H9 (cell line): Measurements from ENCODE around the gene SNTN. TPM values are rescaled to one million over a fixed set of nuclear protein-coding genes. Genes with fewer than 3 reads are reported as not detected.

Source experiments
- DNase-seq: peaks from one replicate; pipeline ENCODE4 v3.0.0-alpha.2; 2017
- H2AFZ ChIP-seq: one replicate; pipeline ENCODE4 v1.6.1; 2013; ENCODE audit warnings: mild to moderate bottlenecking, low read length, control low read depth, moderate library complexity
- H2AK5ac ChIP-seq: 2 replicates; pipeline ENCODE4 v1.6.1; 2013; ENCODE audit warnings: low read length, control low read depth, mixed read lengths; ENCODE audit not compliant: insufficient read length
- H2BK120ac ChIP-seq: one replicate; pipeline ENCODE4 v1.6.1; 2013; ENCODE audit warnings: low read depth, mild to moderate bottlenecking, low read length, control low read depth, inconsistent platforms; ENCODE audit not compliant: poor library complexity, severe bottlenecking
- H2BK12ac ChIP-seq: 2 replicates; pipeline ENCODE4 v1.6.1; 2013; ENCODE audit warnings: low read length, control low read depth, mixed read lengths, low read depth; ENCODE audit not compliant: insufficient read length
- H2BK15ac ChIP-seq: 2 replicates; pipeline ENCODE4 v1.6.1; 2013; ENCODE audit warnings: low read depth, low read length, control low read depth
- H2BK20ac ChIP-seq: one replicate; pipeline ENCODE4 v1.6.1; 2013; ENCODE audit warnings: low read depth, mild to moderate bottlenecking, low read length, control low read depth, inconsistent platforms; ENCODE audit not compliant: poor library complexity, severe bottlenecking
- H2BK5ac ChIP-seq: 2 replicates; pipeline ENCODE4 v1.6.1; 2013; ENCODE audit warnings: low read length, control low read depth, mixed read lengths; ENCODE audit not compliant: insufficient read length
- H3K14ac ChIP-seq: 2 replicates; pipeline ENCODE4 v1.6.1; 2013; ENCODE audit warnings: low read length, control low read depth; ENCODE audit not compliant: insufficient read depth
- H3K18ac ChIP-seq: 2 replicates; pipeline ENCODE4 v1.6.1; 2013; ENCODE audit warnings: low read depth, mild to moderate bottlenecking, mixed read lengths, low read length, control low read depth; ENCODE audit not compliant: insufficient read length
- H3K23ac ChIP-seq: 2 replicates; pipeline ENCODE4 v1.6.1; 2013; ENCODE audit warnings: low read length, control low read depth, mixed read lengths, low read depth; ENCODE audit not compliant: insufficient read length
- H3K23me2 ChIP-seq: 2 replicates; pipeline ENCODE4 v1.6.1; 2013; ENCODE audit warnings: low read depth, mild to moderate bottlenecking, mixed read lengths, low read length, control low read depth; ENCODE audit not compliant: insufficient read length, poor library complexity, severe bottlenecking
- H3K27ac ChIP-seq: 2 replicates; pipeline ENCODE4 v1.5.1; 2013; ENCODE audit warnings: low read length, control low read depth, mixed read lengths, low read depth; ENCODE audit not compliant: insufficient read length
- H3K27me3 ChIP-seq: 2 replicates; pipeline ENCODE4 v1.6.1; 2013; ENCODE audit warnings: low read length, control low read depth, inconsistent platforms; ENCODE audit not compliant: insufficient read depth
- H3K4ac ChIP-seq: 2 replicates; pipeline ENCODE4 v1.6.1; 2013; ENCODE audit warnings: low read depth, mild to moderate bottlenecking, control low read depth, inconsistent platforms, low read length, moderate library complexity
- H3K4me1 ChIP-seq: 2 replicates; pipeline ENCODE4 v1.6.1; 2013; ENCODE audit warnings: low read length, control low read depth, inconsistent platforms; ENCODE audit not compliant: insufficient read depth
- H3K4me2 ChIP-seq: 2 replicates; pipeline ENCODE4 v1.6.1; 2013; ENCODE audit warnings: low read length, control low read depth, mixed read lengths; ENCODE audit not compliant: insufficient read length, insufficient read depth
- H3K56ac ChIP-seq: 2 replicates; pipeline ENCODE4 v1.6.1; 2013; ENCODE audit warnings: low read depth, mild to moderate bottlenecking, mixed read lengths, low read length, control low read depth; ENCODE audit not compliant: insufficient read length
- H3K79me1 ChIP-seq: 2 replicates; pipeline ENCODE4 v1.6.1; 2013; ENCODE audit warnings: low read depth, mild to moderate bottlenecking, moderate library complexity, low read length, control low read depth, inconsistent platforms; ENCODE audit not compliant: insufficient read depth, poor library complexity, severe bottlenecking
- H3K79me2 ChIP-seq: 2 replicates; pipeline ENCODE4 v1.6.1; 2013; ENCODE audit warnings: low read length, control low read depth, inconsistent platforms; ENCODE audit not compliant: insufficient read depth
- H3K9ac ChIP-seq: 2 replicates; pipeline ENCODE4 v1.6.1; 2013; ENCODE audit warnings: low read length, control low read depth, mixed read lengths; ENCODE audit not compliant: insufficient read length; ENCODE audit errors: extremely low read depth
- H3K9me3 ChIP-seq: one replicate; pipeline ENCODE4 v1.6.1; 2013; ENCODE audit warnings: low read depth, low read length, inconsistent platforms; ENCODE audit not compliant: control insufficient read depth
- H3T11ph ChIP-seq: one replicate; pipeline ENCODE4 v1.6.1; 2013; ENCODE audit warnings: mild to moderate bottlenecking, low read length, control low read depth, inconsistent platforms
- H4K20me1 ChIP-seq: one replicate; pipeline ENCODE4 v1.6.1; 2013; ENCODE audit not compliant: control insufficient read depth, insufficient read length, insufficient read depth
- H4K5ac ChIP-seq: 2 replicates; pipeline ENCODE4 v1.6.1; 2013; ENCODE audit warnings: low read depth, mild to moderate bottlenecking, mixed read lengths, low read length, control low read depth; ENCODE audit not compliant: insufficient read length
- H4K8ac ChIP-seq: replicated peaks from 2 replicates; pipeline ENCODE4 v1.6.1; 2013; ENCODE audit warnings: low read length, control low read depth, mixed read lengths, low read depth; ENCODE audit not compliant: insufficient read length
- H4K91ac ChIP-seq: 2 replicates; pipeline ENCODE4 v1.6.1; 2013; ENCODE audit warnings: low read depth, mild to moderate bottlenecking, moderate library complexity, mixed read lengths, low read length, control low read depth; ENCODE audit not compliant: insufficient read length
- H3K27ac Mint-ChIP-seq, 3 experiments: 2 replicates in 2 of 3; 3 replicates in 1 of 3; pipeline ENCODE4 v1.8.0; 2020 to 2021; ENCODE audit warnings: mixed read lengths in 3 of 3, mild to moderate bottlenecking in 1 of 3, moderate library complexity in 1 of 3
- H3K27me3 Mint-ChIP-seq: 2 replicates; pipeline ENCODE4 v1.8.0; 2021; ENCODE audit warnings: low read depth, mild to moderate bottlenecking, moderate library complexity, mixed read lengths
- H3K36me3 Mint-ChIP-seq, 3 experiments: 2 replicates in 2 of 3; 3 replicates in 1 of 3; pipeline ENCODE4 v1.8.0; 2020 to 2021; ENCODE audit warnings: low read depth in 3 of 3, mixed read lengths in 3 of 3; ENCODE audit not compliant: insufficient read depth in 1 of 3
- H3K4me1 Mint-ChIP-seq, 2 experiments: 2 replicates each; pipeline ENCODE4 v1.8.0; 2020; ENCODE audit warnings: mixed read lengths in 2 of 2
- H3K4me3 Mint-ChIP-seq, 2 experiments: 2 replicates in 1 of 2; 3 replicates in 1 of 2; pipeline ENCODE4 v1.8.0; 2020 to 2021; ENCODE audit warnings: mild to moderate bottlenecking in 2 of 2, mixed read lengths in 2 of 2, moderate library complexity in 1 of 2
- H3K9me3 Mint-ChIP-seq, 2 experiments: 2 replicates in 1 of 2; 3 replicates in 1 of 2; pipeline ENCODE4 v1.8.0; 2020; ENCODE audit warnings: mild to moderate bottlenecking in 2 of 2, mixed read lengths in 2 of 2, moderate library complexity in 1 of 2
- CTCF ChIP-seq: fragments of 200-600 bp; sonication (generic); conservative IDR thresholded peaks from 3 replicates; pipeline ENCODE4 v1.8.0; 2021; ENCODE audit warnings: antibody characterized with exemption, mild to moderate bottlenecking
- WGBS: extraction: QIAGEN DNeasy Blood & Tissue Kit; methylation state at CpG from one replicate; pipeline ENCODE4 v1.1.7; 2013; ENCODE audit warnings: missing lambda C conversion rate, low lambda C conversion rate, mixed read lengths; ENCODE audit not compliant: insufficient read length; ENCODE audit errors: extremely low coverage; 5-methylcytosine and 5-hydroxymethylcytosine counted together
- total RNA-seq: library from RNA; stranded (reverse); gene quantifications from 2 replicates; pipeline ENCODE4 v1.2.1, GENCODE V29; 2021

SNTN gene
- total RNA-seq, 1 experiment from 2014 or later, result not detected

DNA sequence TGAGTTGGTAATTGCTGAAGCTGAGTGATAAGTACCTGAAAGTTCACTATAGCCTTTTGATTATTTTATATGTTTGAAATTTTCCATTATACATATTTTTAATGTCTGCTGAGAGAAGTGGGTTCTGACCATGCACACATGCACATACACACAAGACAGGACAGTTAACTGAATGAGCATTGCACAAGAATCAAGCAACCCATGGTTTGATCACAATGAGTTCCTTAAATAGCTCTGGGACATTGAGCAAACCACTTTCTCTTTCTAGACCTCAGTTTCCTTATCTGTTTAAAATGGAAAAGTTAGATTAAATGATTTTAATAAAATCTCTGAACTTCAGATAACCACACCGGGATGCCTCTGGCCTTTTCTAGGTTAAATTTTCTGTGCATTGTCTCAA is 26.7 kb downstream of the SNTN start:
- no peak overlapping the region for H2BK12ac ChIP-seq
- H3T11ph ChIP-seq, result no peak overlapping the region
- H2BK5ac ChIP-seq, result no peak overlapping the region
- no peak overlapping the region for H3K14ac ChIP-seq
- no peak overlapping the region for H3K4me3 Mint-ChIP-seq
- H3K27ac ChIP-seq, result no peak overlapping the region
- H2BK120ac ChIP-seq, result no peak overlapping the region
- no peak for DNase-seq
- no peaks in the 10 kb centered on the region for H3K27me3 Mint-ChIP-seq
- no peak overlapping the region for H2BK15ac ChIP-seq
- no peak overlapping the region for H3K9ac ChIP-seq
- no peak overlapping the region for H3K23ac ChIP-seq
- H4K91ac ChIP-seq, result no peak overlapping the region
- H3K56ac ChIP-seq, result no peak overlapping the region
- no peak overlapping the region for H4K5ac ChIP-seq
- H3K4me1 ChIP-seq, result no peaks in the 10 kb centered on the region
- no peak for TF ChIP-seq CTCF
- H4K8ac ChIP-seq, result no peak overlapping the region
- H3K79me2 ChIP-seq, result no peaks in the 10 kb centered on the region
- no peak overlapping the region for H2BK20ac ChIP-seq
- H3K27me3 ChIP-seq, result no peaks in the 10 kb centered on the region; the same call in 1 of the 2 replicates
- no peaks in the 10 kb centered on the region for H3K36me3 Mint-ChIP-seq
- no peak overlapping the region for H3K4ac ChIP-seq
- WGBS, result no CpG with 5 or more reads among the region's 1 CpG
- no peak overlapping the region for H2AK5ac ChIP-seq
- no peak overlapping the region for H3K18ac ChIP-seq
- H3K23me2 ChIP-seq, result no peaks in the 10 kb centered on the region
- no peaks in the 10 kb centered on the region for H3K79me1 ChIP-seq
- H3K9me3 ChIP-seq, result no peaks in the 10 kb centered on the region
- H2AFZ ChIP-seq, result no peak overlapping the region
- H4K20me1 ChIP-seq, result no peaks in the 10 kb centered on the region
- no peak overlapping the region for H3K27ac Mint-ChIP-seq
- H3K9me3 Mint-ChIP-seq, result no peaks in the 10 kb centered on the region
- no peaks in the 10 kb centered on the region for H3K4me1 Mint-ChIP-seq
- H3K4me2 ChIP-seq, result no peak overlapping the region
